GM10266 (cell line): ENCODE data around the gene SGMS1.

ENCODE experiments used
- DNase-seq: peaks from one replicate; pipeline ENCODE4 v3.0.0; 2012; ENCODE audit errors: extremely low spot score
- TF ChIP-seq, protein P1 (sequence below): IDR thresholded peaks from 2 replicates; pipeline ENCODE4 v1.5.1; 2012; ENCODE audit warnings: mild to moderate bottlenecking, low read depth; ENCODE audit not compliant: control insufficient read depth, insufficient read depth; ENCODE audit errors: missing control alignments

SGMS1 gene

DNA sequence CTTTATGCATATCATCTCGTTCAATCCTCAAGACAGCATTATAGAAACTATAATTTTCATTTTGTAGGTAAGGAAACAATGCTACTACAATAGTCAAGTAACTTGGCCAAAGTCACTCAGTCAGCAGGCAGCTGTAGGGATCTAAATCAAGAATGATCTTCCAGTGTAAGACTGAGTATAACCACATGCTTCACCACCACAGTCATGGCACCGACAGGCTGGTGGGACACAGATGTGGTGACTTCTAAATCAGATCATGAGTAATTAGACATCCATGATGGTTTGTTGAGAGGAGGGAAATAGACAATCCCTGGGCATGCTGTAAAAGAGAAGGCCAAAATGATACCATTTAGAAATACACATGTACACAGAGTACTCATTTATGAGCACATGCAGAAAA is 288.4 kb downstream of the SGMS1 start:
- DNase-seq, result no peak
- TF ChIP-seq, protein P1, sequence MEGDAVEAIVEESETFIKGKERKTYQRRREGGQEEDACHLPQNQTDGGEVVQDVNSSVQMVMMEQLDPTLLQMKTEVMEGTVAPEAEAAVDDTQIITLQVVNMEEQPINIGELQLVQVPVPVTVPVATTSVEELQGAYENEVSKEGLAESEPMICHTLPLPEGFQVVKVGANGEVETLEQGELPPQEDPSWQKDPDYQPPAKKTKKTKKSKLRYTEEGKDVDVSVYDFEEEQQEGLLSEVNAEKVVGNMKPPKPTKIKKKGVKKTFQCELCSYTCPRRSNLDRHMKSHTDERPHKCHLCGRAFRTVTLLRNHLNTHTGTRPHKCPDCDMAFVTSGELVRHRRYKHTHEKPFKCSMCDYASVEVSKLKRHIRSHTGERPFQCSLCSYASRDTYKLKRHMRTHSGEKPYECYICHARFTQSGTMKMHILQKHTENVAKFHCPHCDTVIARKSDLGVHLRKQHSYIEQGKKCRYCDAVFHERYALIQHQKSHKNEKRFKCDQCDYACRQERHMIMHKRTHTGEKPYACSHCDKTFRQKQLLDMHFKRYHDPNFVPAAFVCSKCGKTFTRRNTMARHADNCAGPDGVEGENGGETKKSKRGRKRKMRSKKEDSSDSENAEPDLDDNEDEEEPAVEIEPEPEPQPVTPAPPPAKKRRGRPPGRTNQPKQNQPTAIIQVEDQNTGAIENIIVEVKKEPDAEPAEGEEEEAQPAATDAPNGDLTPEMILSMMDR, result no peak

DNA sequence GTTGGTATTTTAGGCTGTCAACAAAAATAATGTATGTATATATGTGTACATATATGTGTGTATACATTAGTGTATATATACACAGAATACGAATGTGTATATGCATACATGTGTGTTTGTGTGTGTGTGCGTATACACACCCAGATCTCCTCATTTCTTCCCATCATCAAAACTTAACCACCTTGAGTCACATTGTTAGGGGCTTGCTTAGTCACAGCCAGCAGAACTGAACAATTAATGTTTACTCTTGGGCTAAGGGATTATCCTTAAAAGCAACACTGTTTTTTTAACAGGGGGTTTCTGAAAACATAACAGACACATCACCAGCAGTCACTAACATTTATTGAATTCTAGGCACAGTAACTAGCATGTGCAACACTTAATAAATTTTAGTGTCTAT is 289.5 kb downstream of the SGMS1 start:
- DNase-seq, result no peak
- TF ChIP-seq, protein P1, result no peak

DNA sequence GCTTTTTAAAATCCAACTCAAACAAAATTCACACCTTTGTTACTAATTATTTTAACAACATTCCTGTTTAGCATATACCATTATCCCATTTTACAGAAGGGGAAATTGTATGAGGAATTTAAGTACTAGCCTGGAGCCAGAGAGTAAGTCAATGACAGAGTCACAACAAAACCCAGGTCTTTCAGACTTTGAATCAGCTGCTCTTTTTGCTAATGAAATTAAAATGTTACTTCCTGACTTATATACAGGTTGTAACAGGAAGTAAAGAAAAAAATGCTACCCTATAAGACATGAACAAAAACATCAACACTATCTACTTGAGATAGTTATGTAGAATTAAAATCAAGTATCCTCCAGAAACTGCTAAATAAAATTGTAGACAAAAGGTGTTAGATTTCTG is 289.9 kb downstream of the SGMS1 start:
- TF ChIP-seq, protein P1, result no peak
- no peak for DNase-seq

DNA sequence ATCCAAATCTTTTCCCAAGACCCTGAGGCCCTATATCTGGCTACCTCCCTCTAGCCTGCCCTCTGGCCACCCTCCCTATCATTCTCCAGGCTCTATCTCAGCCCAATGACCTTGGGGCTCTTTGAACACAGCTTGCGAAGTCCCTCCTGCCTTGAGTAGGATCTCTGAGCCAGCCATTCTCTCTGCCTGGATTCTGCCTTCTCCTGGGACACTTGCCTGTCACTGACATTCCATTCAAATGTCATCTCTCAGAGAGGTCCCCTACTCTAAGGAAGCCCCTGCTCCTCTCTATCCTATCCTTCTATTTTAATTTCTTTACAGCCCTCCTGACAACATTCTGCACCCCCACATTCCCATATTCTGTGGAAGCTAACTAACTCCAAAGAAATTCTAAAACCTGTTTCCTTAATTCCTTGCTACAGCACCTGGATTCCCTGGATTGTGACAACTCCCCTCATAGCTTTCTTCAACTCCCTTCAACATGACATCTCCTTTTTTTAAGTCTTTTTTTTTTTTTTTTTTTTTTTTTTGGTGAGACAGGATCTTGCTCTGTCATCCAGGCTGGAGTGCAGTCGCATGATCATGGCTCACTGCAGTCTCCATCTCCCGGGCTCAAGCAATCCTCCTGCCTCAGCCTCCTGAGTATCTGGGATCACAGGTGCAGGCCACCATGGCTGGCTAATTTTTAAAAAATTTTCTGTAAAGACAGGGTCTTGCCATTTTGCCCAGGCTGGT is 291.5 kb downstream of the SGMS1 start:
- DNase-seq, result no peak
- TF ChIP-seq, protein P1, result no peak

DNA sequence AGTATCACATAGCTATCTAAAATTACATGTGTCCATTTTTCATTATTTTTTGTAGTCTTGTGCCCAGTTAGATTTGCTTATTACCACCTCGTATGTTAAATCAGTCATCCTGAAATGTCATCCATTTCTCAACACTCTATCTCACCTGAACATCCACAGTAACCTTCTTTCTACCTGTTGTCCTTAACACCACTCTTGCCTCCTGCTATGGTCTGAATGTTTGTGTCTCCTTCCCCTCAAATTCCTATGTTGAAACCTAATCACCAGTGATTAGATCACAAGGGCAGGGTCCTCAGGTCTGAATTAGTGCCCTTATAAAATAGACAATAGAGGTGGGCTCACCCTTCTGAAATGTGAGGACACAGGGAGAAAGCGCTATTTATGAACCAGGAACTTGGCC is 292.3 kb downstream of the SGMS1 start:
- no peak for DNase-seq
- TF ChIP-seq, protein P1, result no peak

DNA sequence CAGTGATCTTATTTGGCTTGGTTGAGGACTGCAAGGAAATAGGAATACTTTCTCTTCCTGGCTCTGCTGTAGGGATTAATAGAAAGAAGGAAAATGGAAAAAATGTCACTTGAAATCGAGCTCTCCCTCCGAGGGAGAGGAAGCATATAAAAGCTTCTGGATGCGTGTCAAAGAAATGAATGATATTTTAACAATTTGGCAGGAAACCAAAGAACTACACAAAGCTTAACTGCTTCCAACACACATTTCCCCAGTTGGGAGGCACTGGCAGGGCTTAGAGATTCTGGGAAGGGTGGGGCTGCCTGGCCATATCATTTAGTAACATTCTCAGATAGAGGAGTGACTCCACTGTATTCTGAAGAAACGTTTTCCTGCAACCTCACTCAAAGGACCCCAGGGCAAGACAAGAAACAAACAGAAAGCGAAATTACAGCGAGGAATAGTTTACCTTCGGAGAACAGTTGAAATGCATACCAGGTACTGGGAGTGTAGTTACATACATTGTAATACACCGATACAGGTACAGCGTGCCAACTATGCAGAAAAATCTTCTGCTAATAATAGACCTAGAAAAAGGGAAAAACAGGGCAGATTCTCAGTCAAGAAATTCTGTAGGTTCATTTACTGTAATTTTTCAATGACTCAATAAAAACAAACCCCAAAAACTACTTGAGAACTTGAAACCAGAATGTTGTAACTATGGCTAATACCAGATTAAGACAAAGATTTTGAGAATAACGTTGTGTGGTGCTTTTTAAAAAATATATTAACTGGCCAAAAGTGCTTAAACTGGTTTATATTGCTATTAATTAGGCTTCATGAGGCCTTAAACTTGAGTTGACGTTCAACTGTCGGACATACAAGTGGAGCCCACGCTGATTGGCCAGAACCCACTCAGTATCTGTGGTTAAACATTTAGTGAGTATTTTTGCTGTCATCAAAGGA is 296.7 kb downstream of the SGMS1 start:
- no peak for DNase-seq

More for the DNA sequence above, 296.7 kb downstream of the SGMS1 start:
- TF ChIP-seq, protein P1, result no peak
